CD4-positive, CD25-positive, alpha-beta regulatory T cell (primary cell): ENCODE measurements around the gene SLC43A1. TPM values are rescaled to one million over a fixed set of nuclear protein-coding genes. Genes with fewer than 3 reads are reported as not detected.

Experiments
- ATAC-seq, 2 donors: fragments of 150-1000 bp; cut with Tn5 transposase; one replicate each; pipeline ENCODE4 v1.10.0; 2021; ENCODE audit warnings: low read depth in 2 of 2, moderate number of reproducible peaks in 2 of 2, moderate library complexity in 1 of 2
- DNase-seq, 3 donors: peaks; one replicate each; pipeline versions ENCODE4 v3.0.0 to v3.0.0-alpha.2; 2012 to 2022; ENCODE audit warnings: mixed read lengths in 1 of 3
- H3K27ac ChIP-seq: one replicate; pipeline ENCODE4 v1.7.0; 2013; ENCODE audit warnings: mild to moderate bottlenecking, low read length; ENCODE audit not compliant: insufficient read depth, poor library complexity, severe bottlenecking
- H3K27me3 ChIP-seq: one replicate; pipeline ENCODE4 v1.7.0; 2013; ENCODE audit warnings: low read length; ENCODE audit not compliant: control insufficient read depth, insufficient read depth
- H3K36me3 ChIP-seq: one replicate; pipeline ENCODE4 v1.7.0; 2013; ENCODE audit warnings: mild to moderate bottlenecking, low read length, moderate library complexity; ENCODE audit not compliant: control insufficient read depth, insufficient read depth
- H3K4me1 ChIP-seq: 2 replicates; pipeline ENCODE4 v1.7.0; 2013; ENCODE audit warnings: mild to moderate bottlenecking, low read length; ENCODE audit not compliant: insufficient read depth, control insufficient read depth, poor library complexity, severe bottlenecking
- H3K4me3 ChIP-seq: one replicate; pipeline ENCODE4 v1.7.0; 2013; ENCODE audit warnings: low read depth, mild to moderate bottlenecking, low read length, moderate library complexity
- H3K9me3 ChIP-seq, 2 experiments: 1 replicate in 1 of 2; 2 replicates in 1 of 2; pipeline ENCODE4 v1.7.0; 2013; ENCODE audit warnings: low read length in 2 of 2, mild to moderate bottlenecking in 1 of 2, moderate library complexity in 1 of 2; ENCODE audit not compliant: control insufficient read depth in 2 of 2
- H3K27ac Mint-ChIP-seq, 3 donors: one replicate each; pipeline ENCODE4 v1.8.0; 2020 to 2022; ENCODE audit warnings: mild to moderate bottlenecking in 3 of 3, mixed read lengths in 3 of 3, moderate library complexity in 2 of 3
- H3K27me3 Mint-ChIP-seq: one replicate; pipeline ENCODE4 v1.8.0; 2022; ENCODE audit warnings: mild to moderate bottlenecking, mixed read lengths
- H3K36me3 Mint-ChIP-seq: one replicate; pipeline ENCODE4 v1.8.0; 2020; ENCODE audit warnings: mixed read lengths
- H3K4me1 Mint-ChIP-seq, 4 donors: one replicate each; pipeline ENCODE4 v1.8.0; 2020 to 2022; ENCODE audit warnings: mixed read lengths in 4 of 4, mild to moderate bottlenecking in 1 of 4
- H3K4me3 Mint-ChIP-seq, 4 donors: one replicate each; pipeline ENCODE4 v1.8.0; 2020 to 2022; ENCODE audit warnings: mild to moderate bottlenecking in 4 of 4, mixed read lengths in 4 of 4, moderate library complexity in 3 of 4
- H3K9me3 Mint-ChIP-seq, 7 donors: one replicate each; pipeline ENCODE4 v1.8.0; 2020 to 2022; ENCODE audit warnings: mixed read lengths in 7 of 7, mild to moderate bottlenecking in 3 of 7, moderate library complexity in 2 of 7
- polyA plus RNA-seq, 4 donors: library from polyadenylated mRNA; unstranded; fragments of 300-500 nt; fragmentation: Illumina TruSeq; gene quantifications; one replicate each; pipeline ENCODE4 v1.2.3, GENCODE V29; 2021
- total RNA-seq: library from RNA; stranded (reverse); gene quantifications from one replicate; pipeline ENCODE4 v1.2.3, GENCODE V29; 2022

Gene SLC43A1
- total and polyA plus RNA-seq, 5 donors from 2014 or later: 12.8 to 29.9 (median 25.0) TPM

DNA sequence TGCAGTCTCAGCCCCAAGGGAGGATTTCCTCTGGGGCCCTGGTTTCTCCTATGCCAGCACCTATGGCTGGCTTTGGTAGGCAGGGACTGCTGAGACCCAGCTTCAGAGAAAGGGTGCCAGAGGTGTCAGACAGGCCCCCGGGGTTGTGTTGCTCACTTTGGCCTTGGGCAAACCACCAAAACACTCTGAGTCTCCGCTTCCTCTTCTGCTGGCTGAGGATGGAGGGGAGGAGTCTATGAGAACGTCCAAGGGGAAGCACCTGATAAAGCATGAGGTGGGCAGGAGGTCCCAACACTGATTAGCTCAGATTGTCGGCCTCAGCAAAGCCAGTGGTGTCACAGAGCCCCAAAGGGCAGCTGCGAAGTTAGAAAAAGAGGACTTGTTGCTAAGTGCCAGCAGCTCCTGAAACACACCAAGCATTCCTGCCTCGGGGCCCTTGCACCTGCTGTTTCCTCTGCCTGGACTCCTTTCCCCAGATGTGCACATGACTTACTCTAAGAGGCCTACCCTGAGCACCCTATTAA is 32.4 kb upstream of the SLC43A1 start:
- H3K27me3 Mint-ChIP-seq: no peaks in the 10 kb centered on the region
- Histone ChIP-seq H3K36me3 (peaks cover 39% of the 10 kb centered on the region), H3K4me1 (no peaks in the 10 kb centered on the region), H3K27me3 (no peaks in the 10 kb centered on the region), H3K9me3 (no peaks in the 10 kb centered on the region), H3K4me3 (no peak overlapping the region), H3K27ac (no peak overlapping the region)
- peak overlapping the region; percentile 44 to 59 (median 57) for H3K27ac Mint-ChIP-seq
- peaks cover 0 to 5% (median under 1%) of the 10 kb centered on the region in 4 donors for H3K4me1 Mint-ChIP-seq
- H3K36me3 Mint-ChIP-seq: peaks cover 25% of the 10 kb centered on the region
- H3K9me3 Mint-ChIP-seq: no peaks in the 10 kb centered on the region
- H3K4me3 Mint-ChIP-seq: no peak overlapping the region
- ATAC-seq (peak; percentile 19 to 47), DNase-seq (no peak)

DNA sequence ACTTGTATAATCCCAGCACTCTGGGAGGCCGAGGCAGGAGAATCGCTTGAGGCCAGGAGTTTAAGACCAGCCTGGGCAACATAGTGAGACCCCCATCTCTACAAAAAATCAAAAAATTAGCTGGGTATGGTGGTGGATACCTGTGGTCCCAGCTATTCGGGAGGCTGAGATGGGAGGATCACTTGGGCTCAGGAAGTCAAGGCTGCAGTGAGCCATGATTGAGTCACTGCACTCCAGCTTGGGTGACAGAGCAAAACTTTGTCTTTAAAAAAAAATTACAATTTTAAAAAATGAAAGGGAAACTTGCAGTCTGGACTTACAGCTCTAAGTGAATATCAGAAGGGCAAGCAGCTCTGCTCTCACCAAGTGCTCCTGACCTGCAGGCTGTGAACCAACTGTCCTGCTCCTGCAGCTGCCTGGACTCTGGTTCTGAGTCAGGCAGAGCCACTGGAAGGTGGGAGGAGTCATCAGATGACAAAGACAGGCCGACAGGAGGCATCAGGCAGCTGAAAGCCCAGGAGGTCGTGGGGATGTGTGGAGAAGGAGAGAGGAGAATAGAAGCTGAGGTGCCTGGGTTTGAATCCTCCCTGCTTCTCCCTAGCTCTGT is 31.5 kb upstream of the SLC43A1 start:
- Mint-ChIP-seq H3K27me3 (no peaks in the 10 kb centered on the region), H3K27ac (peak overlapping the region in 2 of 3 donors; percentile 56 to 59), H3K36me3 (peaks cover 18% of the 10 kb centered on the region), H3K4me3 (no peak overlapping the region), H3K9me3 (no peaks in the 10 kb centered on the region), H3K4me1 (peaks cover 0 to 5% (median 3%) of the 10 kb centered on the region in 4 donors)
- Histone ChIP-seq H3K4me1 (no peaks in the 10 kb centered on the region), H3K4me3 (no peak overlapping the region), H3K9me3 (no peaks in the 10 kb centered on the region), H3K27me3 (no peaks in the 10 kb centered on the region), H3K27ac (no peak overlapping the region), H3K36me3 (peaks cover 30% of the 10 kb centered on the region)
- ATAC-seq: no peak
- no peak for DNase-seq

DNA sequence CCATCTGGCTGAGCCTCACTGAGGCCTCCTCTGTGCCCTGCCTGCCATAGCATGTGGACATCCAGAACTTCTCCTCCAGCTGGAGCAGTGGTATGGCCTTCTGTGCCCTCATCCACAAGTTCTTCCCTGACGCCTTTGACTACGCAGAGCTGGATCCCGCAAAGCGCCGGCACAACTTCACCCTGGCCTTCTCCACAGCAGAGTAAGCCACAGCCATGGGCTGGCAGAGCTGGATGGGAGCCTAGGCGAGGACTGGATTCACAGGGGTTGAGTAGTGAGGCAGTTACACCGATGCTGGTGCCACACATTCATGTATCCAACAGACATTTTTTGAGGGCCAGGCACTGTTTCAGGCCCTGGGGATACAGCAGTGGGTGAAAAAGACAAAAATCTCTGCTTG is 30.9 kb upstream of the SLC43A1 start:
- H3K4me3 Mint-ChIP-seq: no peak overlapping the region
- Histone ChIP-seq H3K27ac (no peak overlapping the region), H3K4me1 (no peaks in the 10 kb centered on the region), H3K36me3 (peaks cover 25% of the 10 kb centered on the region), H3K27me3 (no peaks in the 10 kb centered on the region), H3K9me3 (no peaks in the 10 kb centered on the region), H3K4me3 (no peak overlapping the region)
- H3K36me3 Mint-ChIP-seq: peaks cover 19% of the 10 kb centered on the region
- no peaks in the 10 kb centered on the region for H3K9me3 Mint-ChIP-seq
- H3K4me1 Mint-ChIP-seq: peaks cover 0 to 5% (median 3%) of the 10 kb centered on the region in 4 donors
- H3K27ac Mint-ChIP-seq: no peak overlapping the region
- ATAC-seq: no peak
- no peak for DNase-seq
- no peaks in the 10 kb centered on the region for H3K27me3 Mint-ChIP-seq

DNA sequence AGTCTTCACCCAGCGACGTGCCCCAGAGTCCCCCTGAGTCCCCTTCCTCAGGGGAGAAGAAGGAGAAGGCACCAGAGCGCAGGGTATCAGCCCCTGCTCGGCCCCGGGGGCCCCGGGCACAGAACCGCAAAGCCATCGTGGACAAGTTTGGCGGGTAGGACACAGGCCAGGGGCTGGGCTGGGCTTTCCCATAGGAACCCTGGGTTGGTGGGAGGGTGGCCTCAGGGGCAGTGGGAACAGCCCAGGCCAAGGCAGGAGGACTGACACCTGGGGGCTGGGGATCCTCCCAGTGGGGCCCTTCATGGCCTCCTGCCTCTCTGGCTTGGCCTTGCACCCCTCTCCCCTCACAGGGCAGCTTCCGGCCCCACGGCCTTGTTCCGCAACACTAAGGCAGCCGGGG is 30.4 kb upstream of the SLC43A1 start:
- no peak for ATAC-seq
- peaks cover 20% of the 10 kb centered on the region for H3K36me3 Mint-ChIP-seq
- H3K27me3 ChIP-seq: no peaks in the 10 kb centered on the region
- DNase-seq: no peak
- peaks cover 21% of the 10 kb centered on the region for H3K36me3 ChIP-seq
- H3K27ac ChIP-seq: no peak overlapping the region
- H3K4me1 Mint-ChIP-seq: peaks cover 0 to 5% (median 3%) of the 10 kb centered on the region in 4 donors
- no peaks in the 10 kb centered on the region for H3K9me3 ChIP-seq
- H3K4me3 Mint-ChIP-seq: no peak overlapping the region
- H3K27me3 Mint-ChIP-seq: no peaks in the 10 kb centered on the region
- H3K9me3 Mint-ChIP-seq: no peaks in the 10 kb centered on the region
- H3K4me3 ChIP-seq: no peak overlapping the region
- no peaks in the 10 kb centered on the region for H3K4me1 ChIP-seq
- H3K27ac Mint-ChIP-seq: no peak overlapping the region

DNA sequence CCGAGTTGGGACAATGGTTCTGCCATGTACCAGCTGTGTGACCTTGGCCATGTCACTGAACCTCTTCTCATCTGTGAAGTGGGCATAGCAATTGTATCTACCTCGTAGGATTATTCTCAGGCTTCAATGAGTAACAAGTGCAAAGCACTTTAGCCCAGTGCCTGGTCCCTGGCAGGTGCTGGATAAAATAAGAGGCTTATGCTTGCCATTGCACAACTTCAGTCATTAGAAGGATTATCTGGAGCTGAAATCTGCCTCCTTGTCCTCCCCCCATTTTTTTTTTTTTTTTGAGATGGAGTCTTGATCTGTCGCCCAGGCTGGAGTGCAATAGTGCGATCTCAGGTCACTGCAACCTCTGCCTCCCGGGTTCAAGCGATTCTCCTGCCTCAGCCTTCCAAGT is 29.1 kb upstream of the SLC43A1 start:
- no peaks in the 10 kb centered on the region for H3K4me1 ChIP-seq
- Mint-ChIP-seq H3K27me3 (no peaks in the 10 kb centered on the region), H3K4me3 (no peak overlapping the region), H3K27ac (no peak overlapping the region), H3K9me3 (no peaks in the 10 kb centered on the region), H3K4me1 (peaks cover 0 to 5% (median 3%) of the 10 kb centered on the region in 4 donors), H3K36me3 (peaks cover 13% of the 10 kb centered on the region)
- H3K27me3 ChIP-seq: no peaks in the 10 kb centered on the region
- DNase-seq: no peak
- no peak overlapping the region for H3K27ac ChIP-seq
- peaks cover 8% of the 10 kb centered on the region for H3K36me3 ChIP-seq
- no peak overlapping the region for H3K4me3 ChIP-seq
- no peak for ATAC-seq
- H3K9me3 ChIP-seq: no peaks in the 10 kb centered on the region

DNA sequence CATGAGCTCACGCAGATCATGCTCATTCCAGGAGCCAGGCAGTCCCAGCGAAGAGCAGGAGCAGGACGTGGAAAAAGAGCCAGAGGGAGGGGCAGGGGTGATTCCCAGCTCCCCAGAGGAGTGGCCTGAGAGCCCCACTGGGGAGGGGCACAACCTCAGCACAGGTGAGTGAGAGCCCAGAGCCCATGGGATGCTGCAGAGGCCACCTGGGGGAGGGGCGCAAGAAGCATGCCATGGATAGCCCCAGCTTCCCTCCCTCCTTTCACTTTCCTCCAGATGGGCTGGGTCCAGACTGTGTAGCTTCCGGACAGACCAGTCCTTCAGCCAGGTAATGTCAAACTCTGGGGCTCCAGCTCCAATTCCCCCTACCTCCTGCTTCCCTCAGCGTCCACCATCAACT is 28.1 kb upstream of the SLC43A1 start:
- Histone ChIP-seq H3K9me3 (no peaks in the 10 kb centered on the region), H3K4me1 (no peaks in the 10 kb centered on the region), H3K4me3 (no peak overlapping the region), H3K36me3 (peaks cover 7% of the 10 kb centered on the region), H3K27ac (no peak overlapping the region), H3K27me3 (no peaks in the 10 kb centered on the region)
- no peak for ATAC-seq
- H3K9me3 Mint-ChIP-seq: no peaks in the 10 kb centered on the region
- H3K27ac Mint-ChIP-seq: no peak overlapping the region
- peaks cover 0 to 5% (median 3%) of the 10 kb centered on the region in 4 donors for H3K4me1 Mint-ChIP-seq
- no peak overlapping the region for H3K4me3 Mint-ChIP-seq
- peaks cover 10% of the 10 kb centered on the region for H3K36me3 Mint-ChIP-seq
- no peak for DNase-seq
- H3K27me3 Mint-ChIP-seq: no peaks in the 10 kb centered on the region

DNA sequence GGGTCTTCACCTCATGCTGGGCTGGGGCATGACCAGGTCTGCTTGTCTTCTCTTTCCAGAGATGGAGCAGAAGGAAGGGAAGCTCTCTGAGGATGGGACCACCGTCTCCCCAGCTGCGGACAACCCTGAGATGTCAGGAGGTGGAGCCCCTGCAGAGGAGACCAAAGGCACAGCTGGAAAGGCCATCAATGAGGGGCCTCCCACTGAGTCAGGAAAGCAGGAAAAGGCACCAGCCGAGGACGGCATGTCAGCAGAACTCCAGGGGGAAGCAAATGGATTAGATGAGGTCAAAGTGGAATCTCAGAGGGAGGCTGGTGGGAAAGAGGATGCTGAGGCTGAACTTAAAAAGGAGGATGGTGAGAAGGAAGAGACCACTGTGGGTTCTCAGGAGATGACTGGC is 27.1 kb upstream of the SLC43A1 start:
- H3K4me3 Mint-ChIP-seq: no peak overlapping the region
- peaks cover 0 to 5% (median 3%) of the 10 kb centered on the region in 4 donors for H3K4me1 Mint-ChIP-seq
- H3K27ac Mint-ChIP-seq: no peak overlapping the region
- Histone ChIP-seq H3K27me3 (no peaks in the 10 kb centered on the region), H3K4me3 (no peak overlapping the region), H3K36me3 (peaks cover under 1% of the 10 kb centered on the region), H3K27ac (no peak overlapping the region), H3K9me3 (no peaks in the 10 kb centered on the region), H3K4me1 (no peaks in the 10 kb centered on the region)
- DNase-seq (no peak), ATAC-seq (no peak)
- peaks cover 13% of the 10 kb centered on the region for H3K36me3 Mint-ChIP-seq
- H3K27me3 Mint-ChIP-seq: no peaks in the 10 kb centered on the region
- H3K9me3 Mint-ChIP-seq: no peaks in the 10 kb centered on the region

DNA sequence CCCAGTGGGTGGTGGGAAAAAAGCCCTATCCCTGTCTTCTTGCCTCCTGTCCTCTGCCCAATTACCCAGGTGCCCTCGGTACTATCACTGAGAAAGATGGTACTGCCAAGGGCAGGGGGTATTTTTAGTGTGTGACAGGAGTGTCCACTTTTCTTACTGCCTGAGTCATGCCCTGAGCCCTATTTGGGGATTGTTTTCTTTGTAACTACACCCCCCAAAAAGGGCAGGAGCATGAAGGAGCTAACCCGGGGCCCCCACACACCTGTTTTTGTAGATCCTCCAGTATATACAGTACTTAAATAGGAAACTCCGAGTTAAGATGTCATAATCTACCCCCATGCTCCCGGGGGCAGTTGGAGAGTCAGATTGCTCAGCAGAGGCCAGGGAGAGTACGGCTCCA is 25.7 kb upstream of the SLC43A1 start:
- Mint-ChIP-seq H3K27ac (no peak overlapping the region), H3K4me3 (no peak overlapping the region), H3K4me1 (peaks cover 0 to 5% (median 3%) of the 10 kb centered on the region in 4 donors), H3K9me3 (no peaks in the 10 kb centered on the region), H3K36me3 (peaks cover 14% of the 10 kb centered on the region), H3K27me3 (no peaks in the 10 kb centered on the region)
- H3K27ac ChIP-seq: no peak overlapping the region
- H3K4me3 ChIP-seq: no peak overlapping the region
- no peaks in the 10 kb centered on the region for H3K9me3 ChIP-seq
- no peaks in the 10 kb centered on the region for H3K4me1 ChIP-seq
- no peaks in the 10 kb centered on the region for H3K36me3 ChIP-seq
- DNase-seq (no peak), ATAC-seq (no peak)
- no peaks in the 10 kb centered on the region for H3K27me3 ChIP-seq
